Liver (tissue), 3 donors: ENCODE measurements around the gene CLASP2.

Source experiments
- EGR1 ChIP-seq, 2 donors: IDR thresholded peaks; 2 replicates each; pipeline ENCODE4 v1.6.1; 2016 to 2018; ENCODE audit warnings: antibody characterized with exemption in 2 of 2, low read depth in 2 of 2
- FOXA1 ChIP-seq: IDR thresholded peaks from 2 replicates; pipeline ENCODE4 v1.6.1; 2016; ENCODE audit warnings: antibody characterized with exemption
- FOXA2 ChIP-seq: IDR thresholded peaks from 2 replicates; pipeline ENCODE4 v1.6.1; 2016; ENCODE audit warnings: antibody characterized with exemption
- HNF4G ChIP-seq: IDR thresholded peaks from 2 replicates; pipeline ENCODE4 v1.6.1; 2016; ENCODE audit warnings: antibody characterized with exemption
- JUND ChIP-seq, 2 donors: IDR thresholded peaks; 2 replicates each; pipeline ENCODE4 v1.6.1; 2016; ENCODE audit warnings: antibody characterized with exemption in 2 of 2
- NR2F2 ChIP-seq: IDR thresholded peaks from 2 replicates; pipeline ENCODE4 v1.6.1; 2016; ENCODE audit warnings: antibody characterized with exemption
- TAF1 ChIP-seq: conservative IDR thresholded peaks from 2 replicates; pipeline ENCODE4 v1.6.1; 2016; ENCODE audit warnings: antibody characterized with exemption, mild to moderate bottlenecking
- YY1 ChIP-seq: IDR thresholded peaks from 2 replicates; pipeline ENCODE4 v1.6.1; 2016; ENCODE audit warnings: antibody characterized with exemption, mild to moderate bottlenecking
- TF ChIP-seq, protein P1 (sequence below): IDR thresholded peaks from 2 replicates; pipeline ENCODE4 v1.6.1; 2016; ENCODE audit warnings: antibody characterized with exemption
- TF ChIP-seq, protein P2 (sequence below): fragments of 150-350 bp; IDR thresholded peaks from 2 replicates; pipeline ENCODE4 v1.5.1; 2017; ENCODE audit warnings: improper control_type of control experiment, low read depth, low read length; ENCODE audit not compliant: missing input control
- TF ChIP-seq, protein P3 (sequence below): IDR thresholded peaks from 2 replicates; pipeline ENCODE4 v1.6.1; 2016; ENCODE audit warnings: antibody characterized with exemption, mild to moderate bottlenecking
- TF ChIP-seq, protein P4 (sequence below): IDR thresholded peaks from 2 replicates; pipeline ENCODE4 v1.6.1; 2016; ENCODE audit warnings: antibody characterized with exemption
- TF ChIP-seq, protein P5 (sequence below): IDR thresholded peaks from 2 replicates; pipeline ENCODE4 v1.6.1; 2016; ENCODE audit warnings: antibody characterized with exemption
- donor health status: healthy.
- donor health status: healthy.

DNA sequence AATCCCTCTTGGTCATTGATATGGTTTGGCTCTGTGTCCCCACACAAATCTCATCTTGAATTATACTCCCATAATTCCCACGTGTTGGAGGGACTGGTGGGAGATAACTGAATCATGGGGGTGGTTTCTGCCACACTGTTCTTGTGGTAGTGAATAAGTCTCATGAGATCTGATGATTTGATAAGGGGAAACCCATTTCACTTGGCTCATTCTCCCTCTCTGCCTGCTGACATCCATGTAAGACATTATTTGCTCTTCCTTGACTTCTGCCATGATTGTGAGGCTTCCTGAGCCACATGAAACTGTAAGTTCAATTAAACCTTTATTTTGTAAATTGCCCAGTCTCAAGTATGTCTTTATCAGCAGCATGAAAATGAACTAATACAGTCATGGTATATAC is 171.0 kb downstream of the CLASP2 start:
- TF ChIP-seq, protein P1, sequence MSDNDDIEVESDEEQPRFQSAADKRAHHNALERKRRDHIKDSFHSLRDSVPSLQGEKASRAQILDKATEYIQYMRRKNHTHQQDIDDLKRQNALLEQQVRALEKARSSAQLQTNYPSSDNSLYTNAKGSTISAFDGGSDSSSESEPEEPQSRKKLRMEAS: no peak
- TF ChIP-seq, protein P2, sequence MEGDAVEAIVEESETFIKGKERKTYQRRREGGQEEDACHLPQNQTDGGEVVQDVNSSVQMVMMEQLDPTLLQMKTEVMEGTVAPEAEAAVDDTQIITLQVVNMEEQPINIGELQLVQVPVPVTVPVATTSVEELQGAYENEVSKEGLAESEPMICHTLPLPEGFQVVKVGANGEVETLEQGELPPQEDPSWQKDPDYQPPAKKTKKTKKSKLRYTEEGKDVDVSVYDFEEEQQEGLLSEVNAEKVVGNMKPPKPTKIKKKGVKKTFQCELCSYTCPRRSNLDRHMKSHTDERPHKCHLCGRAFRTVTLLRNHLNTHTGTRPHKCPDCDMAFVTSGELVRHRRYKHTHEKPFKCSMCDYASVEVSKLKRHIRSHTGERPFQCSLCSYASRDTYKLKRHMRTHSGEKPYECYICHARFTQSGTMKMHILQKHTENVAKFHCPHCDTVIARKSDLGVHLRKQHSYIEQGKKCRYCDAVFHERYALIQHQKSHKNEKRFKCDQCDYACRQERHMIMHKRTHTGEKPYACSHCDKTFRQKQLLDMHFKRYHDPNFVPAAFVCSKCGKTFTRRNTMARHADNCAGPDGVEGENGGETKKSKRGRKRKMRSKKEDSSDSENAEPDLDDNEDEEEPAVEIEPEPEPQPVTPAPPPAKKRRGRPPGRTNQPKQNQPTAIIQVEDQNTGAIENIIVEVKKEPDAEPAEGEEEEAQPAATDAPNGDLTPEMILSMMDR: no peak
- no peak for TF ChIP-seq FOXA2
- TF ChIP-seq, protein P3, sequence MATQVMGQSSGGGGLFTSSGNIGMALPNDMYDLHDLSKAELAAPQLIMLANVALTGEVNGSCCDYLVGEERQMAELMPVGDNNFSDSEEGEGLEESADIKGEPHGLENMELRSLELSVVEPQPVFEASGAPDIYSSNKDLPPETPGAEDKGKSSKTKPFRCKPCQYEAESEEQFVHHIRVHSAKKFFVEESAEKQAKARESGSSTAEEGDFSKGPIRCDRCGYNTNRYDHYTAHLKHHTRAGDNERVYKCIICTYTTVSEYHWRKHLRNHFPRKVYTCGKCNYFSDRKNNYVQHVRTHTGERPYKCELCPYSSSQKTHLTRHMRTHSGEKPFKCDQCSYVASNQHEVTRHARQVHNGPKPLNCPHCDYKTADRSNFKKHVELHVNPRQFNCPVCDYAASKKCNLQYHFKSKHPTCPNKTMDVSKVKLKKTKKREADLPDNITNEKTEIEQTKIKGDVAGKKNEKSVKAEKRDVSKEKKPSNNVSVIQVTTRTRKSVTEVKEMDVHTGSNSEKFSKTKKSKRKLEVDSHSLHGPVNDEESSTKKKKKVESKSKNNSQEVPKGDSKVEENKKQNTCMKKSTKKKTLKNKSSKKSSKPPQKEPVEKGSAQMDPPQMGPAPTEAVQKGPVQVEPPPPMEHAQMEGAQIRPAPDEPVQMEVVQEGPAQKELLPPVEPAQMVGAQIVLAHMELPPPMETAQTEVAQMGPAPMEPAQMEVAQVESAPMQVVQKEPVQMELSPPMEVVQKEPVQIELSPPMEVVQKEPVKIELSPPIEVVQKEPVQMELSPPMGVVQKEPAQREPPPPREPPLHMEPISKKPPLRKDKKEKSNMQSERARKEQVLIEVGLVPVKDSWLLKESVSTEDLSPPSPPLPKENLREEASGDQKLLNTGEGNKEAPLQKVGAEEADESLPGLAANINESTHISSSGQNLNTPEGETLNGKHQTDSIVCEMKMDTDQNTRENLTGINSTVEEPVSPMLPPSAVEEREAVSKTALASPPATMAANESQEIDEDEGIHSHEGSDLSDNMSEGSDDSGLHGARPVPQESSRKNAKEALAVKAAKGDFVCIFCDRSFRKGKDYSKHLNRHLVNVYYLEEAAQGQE: no peak
- TF ChIP-seq, protein P4, sequence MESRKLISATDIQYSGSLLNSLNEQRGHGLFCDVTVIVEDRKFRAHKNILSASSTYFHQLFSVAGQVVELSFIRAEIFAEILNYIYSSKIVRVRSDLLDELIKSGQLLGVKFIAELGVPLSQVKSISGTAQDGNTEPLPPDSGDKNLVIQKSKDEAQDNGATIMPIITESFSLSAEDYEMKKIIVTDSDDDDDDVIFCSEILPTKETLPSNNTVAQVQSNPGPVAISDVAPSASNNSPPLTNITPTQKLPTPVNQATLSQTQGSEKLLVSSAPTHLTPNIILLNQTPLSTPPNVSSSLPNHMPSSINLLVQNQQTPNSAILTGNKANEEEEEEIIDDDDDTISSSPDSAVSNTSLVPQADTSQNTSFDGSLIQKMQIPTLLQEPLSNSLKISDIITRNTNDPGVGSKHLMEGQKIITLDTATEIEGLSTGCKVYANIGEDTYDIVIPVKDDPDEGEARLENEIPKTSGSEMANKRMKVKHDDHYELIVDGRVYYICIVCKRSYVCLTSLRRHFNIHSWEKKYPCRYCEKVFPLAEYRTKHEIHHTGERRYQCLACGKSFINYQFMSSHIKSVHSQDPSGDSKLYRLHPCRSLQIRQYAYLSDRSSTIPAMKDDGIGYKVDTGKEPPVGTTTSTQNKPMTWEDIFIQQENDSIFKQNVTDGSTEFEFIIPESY: no peak
- TF ChIP-seq YY1: no peak
- no peak for TF ChIP-seq TAF1
- TF ChIP-seq JUND (IDR thresholded peaks at IDR 0.05): no peak
- no peak for TF ChIP-seq EGR1 (IDR thresholded peaks at IDR 0.05; ENCODE audit: low read depth in 2 of 2)
- no peak for TF ChIP-seq FOXA1
- TF ChIP-seq, protein P5, sequence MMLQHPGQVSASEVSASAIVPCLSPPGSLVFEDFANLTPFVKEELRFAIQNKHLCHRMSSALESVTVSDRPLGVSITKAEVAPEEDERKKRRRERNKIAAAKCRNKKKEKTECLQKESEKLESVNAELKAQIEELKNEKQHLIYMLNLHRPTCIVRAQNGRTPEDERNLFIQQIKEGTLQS: no peak
- no peak for TF ChIP-seq NR2F2
- no peak for TF ChIP-seq HNF4G
